ENCODE measurements around the gene ZNF649.
A peak's percentile ranks its signal among the peaks of the same experiment; 100 is the strongest.
"Not testable (repeated sequence)": the region's sequence is repeated elsewhere in the genome, so short reads cannot be mapped to it uniquely, and the experiment has no call there.

The ZNF649 gene

GRCh38 chr19:51904331-51905165 lies at the start of gene ZNF649:
TSS of gene ZNF649 (minus strand) at chr19:51905017. CDS start at chr19:51900107, 4,910 bp downstream.
- DNase-seq, result peak; percentile 51

- DNase-seq, result no peak
Measured at GRCh38 chr19:51948975-51949374, 44.2 kb upstream of the ZNF649 start.

- DNase-seq, result no peak
Measured at GRCh38 chr19:51946602-51947001, 41.8 kb upstream of the ZNF649 start.

- DNase-seq, result no peak
Measured at GRCh38 chr19:51944798-51945552, 40.2 kb upstream of the ZNF649 start.

- DNase-seq, result no peak
Measured at GRCh38 chr19:51938936-51939335, 34.1 kb upstream of the ZNF649 start.

GRCh38 chr19:51931921-51932320 lies 27.1 kb upstream of the ZNF649 start:
- no peak for DNase-seq

GRCh38 chr19:51927859-51928258 lies 23.0 kb upstream of the ZNF649 start:
- no peak for DNase-seq

GRCh38 chr19:51926784-51927741 lies 22.2 kb upstream of the ZNF649 start, which contains the start of gene ZNF613:
TSS of gene ZNF613 (plus strand) at chr19:51927472. CDS start at chr19:51936221, 8,749 bp downstream.
- DNase-seq, result peak; percentile 43

GRCh38 chr19:51926426-51926783 lies 21.6 kb upstream of the ZNF649 start:
- DNase-seq, result no peak

- DNase-seq, result no peak
Measured at GRCh38 chr19:51921949-51922348, 17.1 kb upstream of the ZNF649 start.

GRCh38 chr19:51919606-51920005 lies 14.8 kb upstream of the ZNF649 start:
- DNase-seq, result no peak

GRCh38 chr19:51916167-51916566 lies 11.3 kb upstream of the ZNF649 start:
- DNase-seq, result no peak

GRCh38 chr19:51915324-51915867 lies 10.6 kb upstream of the ZNF649 start:
- no peak for DNase-seq

- DNase-seq, result not testable (repeated sequence)
Measured at GRCh38 chr19:51907981-51908380, 3.2 kb upstream of the ZNF649 start.

GRCh38 chr19:51906108-51906507 lies 1.3 kb upstream of the ZNF649 start:
- not testable (repeated sequence) for DNase-seq

GRCh38 chr19:51905639-51906038 lies 822 bp upstream of the ZNF649 start:
- not testable (repeated sequence) for DNase-seq

GRCh38 chr19:51905206-51905605 lies 389 bp upstream of the ZNF649 start:
- DNase-seq, result no peak

- no peak for DNase-seq
Measured at GRCh38 chr19:51903192-51903591, 1.6 kb downstream of the ZNF649 start.

- DNase-seq, result no peak
Measured at GRCh38 chr19:51901860-51902259, 3.0 kb downstream of the ZNF649 start.

- no peak for DNase-seq
Measured at GRCh38 chr19:51891193-51891747, 13.5 kb downstream of the ZNF649 start.

GRCh38 chr19:51889934-51890333 lies 14.9 kb downstream of the ZNF649 start:
- no peak for DNase-seq

Data from 8988T (cell line).